Stomach (tissue), 4 donors: ENCODE results near the gene PFKFB3.
"Not testable (repeated sequence)": the region's sequence is repeated elsewhere in the genome, so short reads cannot be mapped to it uniquely, and the experiment has no call there.

Source experiments
- POLR2A ChIP-seq, 4 donors: fragments of 450-650 bp; IDR thresholded peaks; one replicate each; pipeline ENCODE4 v1.6.1; 2016; ENCODE audit warnings: antibody characterized with exemption in 4 of 4, control low read depth in 2 of 4, mild to moderate bottlenecking in 1 of 4, moderate library complexity in 1 of 4
- POLR2AphosphoS5 ChIP-seq, 3 donors: sonication (generic); formaldehyde crosslinking; IDR thresholded peaks; one replicate each; pipeline ENCODE4 v1.6.1; 2016; ENCODE audit warnings: antibody characterized with exemption in 3 of 3
- TF ChIP-seq, protein P1 (sequence below), 7 experiments: fragments of 450-650 bp in 4 of 7; fragments of 200-600 bp in 3 of 7; sonication (generic) in 3 of 7; IDR thresholded peaks; one replicate each; pipeline ENCODE4 v1.5.1; 2016 to 2019; ENCODE audit warnings: antibody characterized with exemption in 7 of 7, control low read depth in 2 of 7, mild to moderate bottlenecking in 1 of 7

DNA sequence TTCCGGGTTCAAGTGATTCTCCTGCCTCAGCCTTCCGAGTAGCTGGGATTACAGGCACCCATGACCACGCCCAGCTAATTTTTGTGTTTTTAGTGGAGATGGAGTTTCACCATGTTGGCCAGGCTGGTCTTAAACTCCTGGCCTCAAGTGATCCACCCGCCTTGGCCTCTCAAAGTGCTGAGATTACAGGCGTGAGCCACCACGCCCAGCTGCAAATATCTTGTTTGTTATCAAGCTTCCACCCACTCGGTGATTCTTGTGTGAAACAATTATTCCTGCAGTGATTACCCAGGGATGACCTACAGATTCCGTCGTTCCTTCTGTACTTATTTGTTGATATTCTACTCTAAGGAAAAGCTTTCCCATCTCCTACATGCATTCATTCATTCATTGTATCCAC lies 12.7 kb upstream of the PFKFB3 start:
- not testable (repeated sequence) for TF ChIP-seq POLR2AphosphoS5, POLR2A (IDR thresholded peaks at IDR 0.05)
- TF ChIP-seq, protein P1, sequence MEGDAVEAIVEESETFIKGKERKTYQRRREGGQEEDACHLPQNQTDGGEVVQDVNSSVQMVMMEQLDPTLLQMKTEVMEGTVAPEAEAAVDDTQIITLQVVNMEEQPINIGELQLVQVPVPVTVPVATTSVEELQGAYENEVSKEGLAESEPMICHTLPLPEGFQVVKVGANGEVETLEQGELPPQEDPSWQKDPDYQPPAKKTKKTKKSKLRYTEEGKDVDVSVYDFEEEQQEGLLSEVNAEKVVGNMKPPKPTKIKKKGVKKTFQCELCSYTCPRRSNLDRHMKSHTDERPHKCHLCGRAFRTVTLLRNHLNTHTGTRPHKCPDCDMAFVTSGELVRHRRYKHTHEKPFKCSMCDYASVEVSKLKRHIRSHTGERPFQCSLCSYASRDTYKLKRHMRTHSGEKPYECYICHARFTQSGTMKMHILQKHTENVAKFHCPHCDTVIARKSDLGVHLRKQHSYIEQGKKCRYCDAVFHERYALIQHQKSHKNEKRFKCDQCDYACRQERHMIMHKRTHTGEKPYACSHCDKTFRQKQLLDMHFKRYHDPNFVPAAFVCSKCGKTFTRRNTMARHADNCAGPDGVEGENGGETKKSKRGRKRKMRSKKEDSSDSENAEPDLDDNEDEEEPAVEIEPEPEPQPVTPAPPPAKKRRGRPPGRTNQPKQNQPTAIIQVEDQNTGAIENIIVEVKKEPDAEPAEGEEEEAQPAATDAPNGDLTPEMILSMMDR (IDR thresholded peaks at IDR 0.05): not testable (repeated sequence)
